ENCODE measurements around the gene PLOD1.

GRCh38 chr1:12005488-12006166, 71.1 kb downstream of the PLOD1 start:
- TF ChIP-seq, protein P1, sequence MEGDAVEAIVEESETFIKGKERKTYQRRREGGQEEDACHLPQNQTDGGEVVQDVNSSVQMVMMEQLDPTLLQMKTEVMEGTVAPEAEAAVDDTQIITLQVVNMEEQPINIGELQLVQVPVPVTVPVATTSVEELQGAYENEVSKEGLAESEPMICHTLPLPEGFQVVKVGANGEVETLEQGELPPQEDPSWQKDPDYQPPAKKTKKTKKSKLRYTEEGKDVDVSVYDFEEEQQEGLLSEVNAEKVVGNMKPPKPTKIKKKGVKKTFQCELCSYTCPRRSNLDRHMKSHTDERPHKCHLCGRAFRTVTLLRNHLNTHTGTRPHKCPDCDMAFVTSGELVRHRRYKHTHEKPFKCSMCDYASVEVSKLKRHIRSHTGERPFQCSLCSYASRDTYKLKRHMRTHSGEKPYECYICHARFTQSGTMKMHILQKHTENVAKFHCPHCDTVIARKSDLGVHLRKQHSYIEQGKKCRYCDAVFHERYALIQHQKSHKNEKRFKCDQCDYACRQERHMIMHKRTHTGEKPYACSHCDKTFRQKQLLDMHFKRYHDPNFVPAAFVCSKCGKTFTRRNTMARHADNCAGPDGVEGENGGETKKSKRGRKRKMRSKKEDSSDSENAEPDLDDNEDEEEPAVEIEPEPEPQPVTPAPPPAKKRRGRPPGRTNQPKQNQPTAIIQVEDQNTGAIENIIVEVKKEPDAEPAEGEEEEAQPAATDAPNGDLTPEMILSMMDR (IDR thresholded peaks at IDR 0.05): no peak
- no peak for TF ChIP-seq POLR2A (IDR thresholded peaks at IDR 0.05)

Measured in uterus (tissue), 2 donors.